Activated CD8-positive, alpha-beta memory T cell treated with anti-CD3 and anti-CD28 coated beads, Interleukin-2, amount 50 U/mL, for 24 hours (primary cell): ENCODE results near the gene ANO10.

Experiments
- DNase-seq: peaks from one replicate; pipeline ENCODE4 v3.0.0-alpha.2; 2020; ENCODE audit errors: extremely low read depth

Gene ANO10

DNA sequence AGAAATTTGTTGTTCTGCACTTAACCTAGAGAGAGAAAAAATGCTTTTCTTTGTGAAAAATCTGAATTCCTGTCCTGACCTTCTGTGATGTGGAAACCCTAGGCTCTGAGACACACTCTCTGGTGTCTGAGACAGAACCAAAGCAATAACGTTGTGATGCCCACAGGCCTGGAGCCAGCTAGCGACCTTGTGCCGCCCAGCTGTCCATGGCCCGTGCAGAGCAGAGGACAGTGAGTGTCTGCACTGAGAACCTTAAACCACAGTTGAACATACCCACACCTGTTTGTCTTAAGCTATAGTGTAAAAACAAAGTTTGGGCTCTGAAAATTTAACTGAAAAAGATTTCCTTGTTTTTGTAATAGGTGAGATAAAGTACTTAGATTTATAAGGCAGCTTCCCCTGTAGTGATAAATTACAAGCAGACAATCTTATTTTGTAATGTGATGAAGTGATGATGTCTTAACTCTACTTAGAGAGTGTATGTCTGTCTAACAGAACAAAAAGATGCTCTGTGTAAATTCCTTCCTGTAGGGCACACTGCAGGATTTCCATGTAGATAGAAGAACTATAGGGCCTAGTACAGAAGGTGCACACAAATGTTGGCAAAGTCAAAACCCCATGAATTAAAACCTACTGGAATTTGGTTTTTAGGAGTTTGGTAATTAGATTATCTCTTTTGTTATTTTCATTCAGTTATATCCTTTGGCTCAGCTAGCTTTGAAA lies 272.8 kb downstream of the ANO10 start:
- DNase-seq: no peak

DNA sequence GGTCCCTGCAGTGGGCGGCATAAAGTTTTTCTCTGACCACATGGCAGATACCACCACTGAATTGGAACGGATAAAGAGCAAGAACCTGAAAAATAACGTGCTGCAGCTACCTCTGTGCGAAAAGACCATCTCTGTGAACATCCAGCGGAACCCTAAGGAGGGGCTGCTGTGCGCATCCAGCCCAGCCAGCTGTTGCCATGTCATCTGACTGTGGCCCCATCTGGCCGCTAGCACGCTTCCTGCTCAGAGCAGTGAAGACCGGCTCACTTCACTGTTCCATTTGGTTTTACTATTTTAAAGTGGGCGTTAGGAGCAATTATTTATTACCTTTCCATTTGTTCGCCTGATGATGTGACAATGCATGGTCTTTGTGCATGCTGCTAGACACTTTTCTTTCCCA lies 273.5 kb downstream of the ANO10 start:
- DNase-seq: no peak

DNA sequence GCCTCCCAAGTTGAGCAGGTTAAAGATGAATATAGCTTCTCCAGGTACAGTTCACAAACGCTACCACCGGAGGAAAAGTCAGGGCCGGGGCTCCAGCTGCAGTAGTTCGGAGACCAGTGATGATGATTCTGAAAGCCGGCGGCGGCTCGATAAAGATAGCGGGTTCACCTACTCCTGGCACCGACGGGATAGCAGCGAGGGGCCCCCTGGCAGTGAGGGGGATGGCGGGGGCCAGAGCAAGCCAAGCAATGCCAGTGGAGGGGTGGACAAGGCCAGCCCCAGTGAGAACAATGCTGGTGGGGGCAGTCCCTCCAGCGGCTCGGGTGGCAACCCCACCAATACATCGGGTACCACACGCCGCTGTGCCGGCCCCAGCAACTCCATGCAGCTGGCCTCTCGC lies 274.0 kb downstream of the ANO10 start:
- no peak for DNase-seq

DNA sequence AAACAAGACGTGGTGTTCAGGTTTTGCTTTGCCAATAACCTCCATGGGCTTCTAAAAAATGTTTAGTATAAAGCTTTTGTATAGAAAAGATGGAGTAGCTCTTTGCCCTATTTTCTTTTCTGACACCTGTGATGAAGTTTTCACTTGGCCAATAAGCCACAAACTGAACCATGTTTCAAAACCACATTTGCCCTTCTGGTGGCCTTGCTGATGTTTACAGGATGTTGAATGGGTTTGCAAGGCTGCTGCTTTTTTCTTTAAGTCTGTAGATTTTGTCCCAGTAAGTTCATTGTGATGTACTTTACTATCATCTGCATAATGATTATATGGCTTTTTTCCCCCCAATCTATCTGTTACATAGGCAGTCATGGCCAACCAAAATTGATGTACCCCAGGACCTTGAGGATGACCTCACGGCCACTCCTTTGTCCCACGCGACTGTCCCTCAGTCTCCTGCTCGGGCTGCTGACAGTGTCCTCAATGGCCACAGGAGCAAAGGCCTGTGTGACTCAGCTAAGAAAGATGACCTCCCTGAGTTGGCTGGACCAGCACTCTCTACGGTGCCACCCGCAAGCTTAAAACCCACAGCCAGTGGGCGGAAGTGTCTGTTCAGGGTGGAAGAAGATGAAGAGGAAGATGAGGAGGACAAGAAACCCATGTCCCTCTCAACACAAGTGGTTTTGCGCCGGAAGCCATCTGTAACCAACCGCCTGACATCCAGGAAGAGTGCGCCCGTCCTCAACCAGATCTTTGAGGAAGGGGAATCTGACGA lies 274.6 kb downstream of the ANO10 start:
- no peak for DNase-seq

DNA sequence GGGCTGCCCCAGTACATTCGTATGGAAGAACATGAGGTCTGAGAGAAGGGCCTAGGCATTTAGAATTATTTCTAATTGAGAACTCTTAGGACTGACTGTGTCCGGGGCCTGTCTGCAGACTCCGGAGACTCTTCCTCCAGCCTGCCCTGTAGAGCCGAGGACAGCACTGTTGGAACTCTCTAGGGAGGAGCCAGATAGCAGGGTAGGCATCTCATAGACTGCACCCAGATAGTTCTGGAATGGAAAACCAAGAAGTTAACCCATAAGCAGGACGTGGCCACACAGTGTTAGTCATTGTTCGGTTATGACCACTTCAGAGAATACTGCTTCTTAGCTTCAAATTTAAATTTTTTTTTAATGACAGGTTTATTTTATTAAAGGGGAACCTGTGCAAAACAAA lies 275.9 kb downstream of the ANO10 start:
- no peak for DNase-seq

DNA sequence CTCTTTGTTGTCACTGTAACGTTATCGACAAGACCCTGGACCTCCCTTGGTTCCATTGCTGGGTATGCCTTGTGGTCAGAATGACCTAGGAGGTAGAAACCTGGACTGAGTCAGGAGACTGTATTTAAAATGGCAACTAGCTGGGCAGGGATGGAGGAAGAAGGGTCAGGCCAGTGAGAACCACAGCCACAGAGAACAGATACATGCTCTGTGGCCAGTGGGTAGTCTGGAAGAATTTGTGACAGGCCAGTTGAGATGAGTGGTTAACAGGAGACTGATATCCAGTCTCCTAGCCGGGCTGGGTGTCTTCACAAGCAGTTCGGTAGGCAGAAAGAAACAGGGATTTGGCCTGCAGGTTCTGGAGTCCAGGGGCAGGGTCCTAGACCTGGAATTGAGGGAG lies 276.6 kb downstream of the ANO10 start:
- no peak for DNase-seq

DNA sequence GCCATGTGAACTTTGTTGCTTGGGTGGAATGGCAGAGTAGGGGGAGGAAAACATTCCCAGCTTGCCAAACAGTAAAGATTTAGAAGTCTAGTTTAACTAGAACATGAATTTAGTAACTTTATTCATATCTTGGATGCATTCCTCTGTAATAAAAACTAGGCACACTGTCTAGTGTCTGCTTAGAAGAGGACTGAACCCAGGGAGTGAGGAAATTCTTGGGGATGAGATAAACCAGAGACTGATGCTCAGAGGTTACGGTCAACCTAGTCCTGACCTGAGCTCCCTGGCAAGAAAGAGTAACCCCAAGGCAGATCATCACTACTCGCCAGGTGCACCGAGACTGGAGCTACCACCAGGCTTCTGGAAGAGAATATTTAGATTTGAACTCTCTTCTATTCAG lies 277.3 kb downstream of the ANO10 start:
- DNase-seq: no peak

DNA sequence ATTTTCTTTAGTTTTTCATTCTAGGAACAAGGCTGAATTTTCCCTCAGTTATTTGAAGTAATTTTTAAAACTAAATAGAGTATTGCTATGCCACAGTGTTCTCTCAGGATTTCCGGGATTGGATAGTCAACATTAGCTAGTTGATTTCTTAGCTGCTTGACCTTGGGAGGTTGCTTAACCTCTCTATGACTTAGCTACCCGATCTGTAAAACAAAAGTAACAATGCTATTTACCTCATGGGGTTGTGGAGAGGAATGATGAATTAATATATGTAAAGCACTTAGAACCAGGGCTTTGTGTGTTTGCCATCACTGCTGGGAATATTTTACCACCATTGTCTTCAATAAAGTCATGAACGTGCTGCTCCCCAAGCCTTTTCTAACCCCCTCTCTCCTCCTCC lies 278.0 kb downstream of the ANO10 start:
- no peak for DNase-seq

DNA sequence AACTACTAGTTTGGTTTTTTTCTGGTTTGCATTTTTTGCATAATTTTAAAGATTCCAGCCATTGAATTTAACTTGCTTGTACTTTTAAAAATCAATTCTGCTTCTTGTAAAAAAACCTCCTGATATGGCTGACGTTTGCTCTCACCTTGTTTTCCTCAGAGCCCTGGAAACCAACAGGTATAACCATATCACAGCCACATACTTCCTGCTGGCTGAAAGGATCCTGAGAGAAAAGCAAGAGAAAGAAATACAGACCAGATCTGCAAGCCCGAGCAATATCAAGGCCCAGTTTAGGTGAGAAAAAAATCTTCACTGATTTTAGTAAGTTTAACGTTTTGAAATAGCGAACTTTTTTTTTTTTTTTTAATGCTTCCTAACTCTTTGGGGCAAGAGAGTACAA lies 278.6 kb downstream of the ANO10 start:
- DNase-seq: no peak

DNA sequence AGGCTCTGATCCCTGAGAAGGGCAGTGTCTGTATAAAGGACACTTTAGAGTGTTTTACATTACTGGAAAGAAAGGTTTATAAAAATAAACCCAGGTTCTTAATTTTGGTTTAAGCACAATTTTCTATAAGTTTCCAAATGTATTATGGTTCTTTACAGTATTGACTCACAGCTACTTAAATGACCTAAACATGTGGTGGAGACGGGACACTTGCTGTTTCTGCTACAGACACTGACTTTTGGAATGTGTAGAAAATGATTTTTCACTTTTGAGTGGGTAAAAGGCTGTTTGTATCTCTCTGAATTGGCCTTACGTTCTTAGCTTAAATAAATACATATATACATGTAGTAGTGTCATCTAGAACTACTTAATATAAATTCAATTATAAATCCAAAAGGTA lies 280.0 kb downstream of the ANO10 start:
- DNase-seq: no peak

DNA sequence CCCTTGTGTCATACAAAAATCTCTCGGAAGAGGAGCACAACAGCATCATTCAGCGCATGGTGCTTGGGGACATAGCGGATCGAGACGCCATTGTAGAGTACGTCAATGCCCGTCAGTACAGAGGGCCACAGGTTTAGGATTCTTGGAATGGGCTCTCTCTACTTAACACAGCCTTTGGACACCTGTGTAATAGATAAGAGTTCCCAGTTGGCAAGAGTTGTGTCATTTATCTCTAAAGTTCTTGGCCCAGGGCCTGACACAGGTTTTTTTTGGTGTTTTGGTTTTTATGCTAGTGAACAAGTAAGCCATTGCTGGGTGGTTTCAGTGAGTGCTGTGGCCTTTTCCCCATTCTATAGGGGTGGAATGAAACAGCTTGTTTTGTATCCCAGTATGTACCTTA lies 281.4 kb downstream of the ANO10 start:
- no peak for DNase-seq

DNA sequence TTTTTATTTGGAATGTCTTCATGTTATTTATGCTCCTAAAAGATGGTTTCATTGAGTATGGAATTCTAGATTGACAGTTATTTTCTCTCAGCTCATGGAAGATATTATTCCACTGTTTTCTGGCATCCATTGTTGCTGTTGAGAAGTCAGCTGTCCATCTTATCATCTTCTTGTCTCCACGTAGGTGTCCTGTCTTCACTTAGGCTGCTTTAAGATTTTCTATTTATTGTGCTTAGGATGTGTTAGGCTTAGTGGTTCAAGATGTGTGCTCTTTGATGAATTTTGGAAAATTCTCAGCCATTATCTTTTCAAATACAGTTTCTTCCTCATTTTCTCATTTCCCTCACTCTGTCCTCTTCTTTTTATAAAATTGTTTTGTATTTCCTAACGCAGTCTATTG lies 283.5 kb downstream of the ANO10 start:
- DNase-seq: no peak

DNA sequence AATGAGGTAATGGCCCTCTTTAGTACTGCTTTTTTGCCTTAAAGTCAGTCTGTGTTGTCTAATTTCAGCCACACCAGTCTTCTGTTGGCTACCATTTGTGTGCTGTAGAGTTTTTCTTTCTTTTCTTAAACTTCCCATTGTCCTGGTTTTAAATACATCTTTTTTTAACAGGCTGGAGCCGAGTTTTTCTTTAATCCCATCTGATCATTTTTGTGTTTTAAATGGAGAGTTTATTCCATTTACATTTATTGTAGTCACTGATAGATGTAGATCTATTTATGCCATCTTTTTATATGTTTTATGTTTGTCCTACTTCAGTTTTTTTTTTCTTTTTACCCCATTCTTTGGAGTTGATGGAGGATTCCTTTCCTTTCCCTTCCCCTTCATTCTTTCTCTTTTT lies 286.0 kb downstream of the ANO10 start:
- DNase-seq: no peak

DNA sequence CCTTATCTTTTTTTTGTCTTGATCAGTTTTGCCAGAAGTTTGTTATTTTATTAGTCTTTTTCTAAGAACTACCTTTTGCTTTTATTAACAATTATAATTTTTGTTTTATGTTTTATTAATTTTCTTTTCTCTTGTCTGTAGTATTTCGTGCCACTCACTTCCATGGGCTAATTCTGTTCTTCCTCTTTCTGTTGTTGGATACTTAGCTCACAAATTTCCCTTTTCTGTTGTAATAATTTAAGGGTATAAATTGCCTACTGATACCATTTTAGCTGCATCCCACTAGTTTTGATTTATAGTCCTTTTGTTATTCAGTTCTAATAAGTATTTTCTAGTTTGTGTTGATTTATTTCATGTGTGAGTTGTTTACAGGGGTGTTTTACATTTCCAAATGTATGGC lies 286.8 kb downstream of the ANO10 start:
- DNase-seq: no peak

DNA sequence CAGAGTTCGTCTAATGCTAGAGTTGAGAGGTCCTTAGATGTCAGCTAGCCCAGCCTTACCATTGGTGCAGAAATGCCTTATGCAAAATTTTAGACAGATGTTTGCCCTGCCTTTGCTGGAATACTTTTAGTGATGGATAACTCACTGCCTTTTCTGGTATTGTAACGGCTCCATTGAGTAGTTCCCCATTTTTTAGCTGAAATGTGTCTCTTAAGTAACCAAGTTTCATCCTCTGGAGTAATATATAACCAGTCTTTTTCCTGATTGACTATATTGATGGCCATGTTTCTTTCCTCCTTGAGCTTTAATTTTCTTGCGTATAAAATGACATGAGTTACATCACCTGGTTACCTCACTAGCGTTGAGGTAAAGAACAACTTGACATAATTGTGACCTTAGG lies 290.4 kb downstream of the ANO10 start:
- DNase-seq: no peak

DNA sequence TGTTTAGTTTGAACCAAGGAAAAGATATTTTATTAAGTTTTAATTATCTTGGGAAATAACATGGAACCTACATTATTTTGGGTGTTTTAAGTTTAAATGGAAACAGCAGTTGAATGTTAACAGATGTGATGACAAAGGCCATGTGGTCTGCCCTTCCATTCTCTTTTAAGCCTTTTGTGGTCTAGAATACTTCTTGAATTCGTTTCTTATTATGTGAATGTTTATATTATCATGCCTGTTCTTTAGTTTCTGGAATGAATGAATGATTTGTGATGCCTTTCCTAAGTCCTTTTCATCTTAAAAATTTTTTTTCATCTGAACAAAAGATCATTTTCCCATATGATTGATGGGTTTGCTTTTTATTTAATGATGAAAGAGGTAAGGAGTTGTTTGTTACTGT lies 290.8 kb downstream of the ANO10 start:
- no peak for DNase-seq

DNA sequence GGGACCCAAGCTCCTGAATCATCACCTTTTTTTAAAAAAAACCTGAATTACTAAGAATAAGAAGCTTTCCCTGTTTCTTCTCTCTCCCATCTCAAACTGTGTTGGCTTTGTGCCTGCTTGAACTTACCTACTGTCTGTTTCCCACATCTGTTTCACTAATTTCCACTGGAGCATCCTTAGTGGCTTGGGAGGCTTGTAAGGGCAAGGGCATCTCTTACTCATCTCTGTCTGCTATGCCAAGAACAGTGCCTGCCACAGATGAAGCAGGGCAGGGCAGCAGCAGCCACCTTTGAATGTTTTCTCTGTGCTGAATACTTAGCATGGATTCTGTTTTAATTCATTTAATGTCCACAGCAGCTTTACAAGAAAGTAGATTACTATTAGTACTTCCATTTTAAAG lies 293.2 kb downstream of the ANO10 start:
- no peak for DNase-seq

DNA sequence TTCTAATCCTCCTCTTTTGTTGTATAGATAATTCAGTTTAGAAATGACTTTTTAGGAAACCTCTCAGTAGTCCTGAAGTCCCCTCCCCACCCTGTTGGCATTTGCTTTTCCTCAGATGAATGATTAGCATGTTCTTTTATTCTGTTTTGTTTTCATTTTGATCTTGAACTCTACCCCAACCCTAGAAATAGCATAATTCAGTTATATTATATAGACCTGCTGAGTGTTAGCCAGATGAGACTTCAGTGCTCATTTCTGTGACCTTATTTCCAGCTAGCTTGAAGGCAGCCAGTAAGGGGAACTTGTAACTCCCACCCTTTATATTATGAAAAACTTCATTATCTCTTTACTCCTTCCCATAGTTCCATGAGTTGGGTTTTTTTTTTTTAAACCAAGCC lies 294.2 kb downstream of the ANO10 start:
- DNase-seq: no peak

DNA sequence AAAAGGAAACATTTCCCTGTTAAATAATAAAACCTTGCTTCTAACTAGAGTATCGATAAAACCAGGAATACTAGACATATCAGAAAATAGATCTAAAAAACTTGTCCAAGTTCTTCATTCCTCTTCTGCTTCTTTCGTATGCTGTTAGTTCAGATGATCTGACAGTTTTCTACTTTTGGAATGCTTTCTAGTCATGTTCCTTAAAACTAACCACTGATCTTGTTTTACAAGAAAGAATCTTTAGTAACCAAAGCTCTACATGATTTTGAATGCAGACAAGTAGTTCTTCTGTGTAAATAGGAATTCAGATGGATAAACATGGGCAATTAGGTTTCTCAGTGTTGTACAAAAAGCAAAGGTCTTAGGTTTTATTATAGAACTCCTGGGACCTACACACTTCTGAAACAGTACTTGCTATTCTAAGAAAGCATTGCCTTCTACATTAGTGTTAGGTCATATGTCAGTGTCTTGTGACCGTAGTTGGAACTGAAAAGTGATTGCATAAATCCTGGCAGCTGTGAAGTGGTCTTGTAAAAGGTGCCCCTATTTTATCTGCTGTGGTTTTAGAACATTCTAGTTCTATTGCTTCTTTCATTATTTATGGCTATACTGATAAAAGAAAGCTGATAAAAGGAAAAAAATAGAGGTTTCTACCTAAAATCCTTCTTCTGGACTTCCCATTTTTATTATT lies 294.8 kb downstream of the ANO10 start:
- DNase-seq: no peak

DNA sequence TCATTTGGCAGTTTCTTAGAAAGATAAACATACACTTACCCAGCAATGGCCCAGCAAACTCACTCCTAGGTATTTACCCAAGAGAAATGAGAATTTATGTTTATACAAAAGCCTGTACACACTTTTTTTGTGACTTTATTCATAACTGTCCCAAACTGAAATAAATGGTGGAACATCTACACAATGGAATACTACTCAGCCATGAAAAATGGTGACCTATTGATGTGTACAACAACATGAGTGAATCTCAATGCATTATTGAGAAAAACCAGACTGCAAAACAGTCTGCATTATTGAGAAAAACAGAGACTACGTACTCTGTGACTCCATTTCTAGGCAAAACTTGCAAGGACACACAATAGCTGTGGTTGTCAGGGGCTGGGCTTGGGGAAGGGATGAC lies 298.3 kb downstream of the ANO10 start:
- DNase-seq: no peak

DNA sequence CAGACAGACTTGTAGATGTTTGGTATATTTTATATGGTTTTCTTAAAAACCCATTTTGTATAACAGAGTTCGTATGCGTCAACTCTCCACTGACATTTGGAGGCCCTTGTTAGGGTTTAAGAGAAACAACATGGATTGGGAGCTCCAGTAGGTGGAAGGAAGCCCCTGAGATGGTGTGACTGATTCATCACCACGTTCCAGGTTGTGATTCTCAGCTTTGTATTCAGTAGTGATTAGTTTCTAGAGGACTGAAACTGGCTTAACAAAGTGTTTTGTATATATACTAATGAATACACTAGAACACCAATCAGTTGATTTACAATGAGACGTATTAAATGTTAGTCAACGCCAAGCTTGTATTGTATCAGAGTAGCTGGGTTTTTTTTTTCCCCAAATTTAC lies 301.5 kb downstream of the ANO10 start:
- no peak for DNase-seq

DNA sequence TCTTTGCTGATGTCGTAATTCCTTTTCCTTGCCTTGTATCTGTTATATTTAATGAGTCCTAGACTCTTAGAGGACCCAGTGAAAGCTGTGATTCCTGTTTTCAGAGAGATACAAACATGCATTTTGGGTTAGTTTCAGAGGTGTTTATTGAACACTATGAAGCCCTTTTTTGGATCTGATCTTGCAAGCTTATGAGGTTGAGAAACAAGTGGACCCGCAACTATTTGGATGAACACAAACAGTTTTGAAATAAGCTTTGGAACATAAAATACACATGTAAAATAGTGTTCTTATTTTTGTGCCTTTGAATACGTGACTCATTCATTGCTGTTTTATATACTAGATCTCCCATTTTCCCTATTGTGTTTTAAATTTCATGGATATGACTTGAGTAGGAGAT lies 302.0 kb downstream of the ANO10 start:
- DNase-seq: no peak

DNA sequence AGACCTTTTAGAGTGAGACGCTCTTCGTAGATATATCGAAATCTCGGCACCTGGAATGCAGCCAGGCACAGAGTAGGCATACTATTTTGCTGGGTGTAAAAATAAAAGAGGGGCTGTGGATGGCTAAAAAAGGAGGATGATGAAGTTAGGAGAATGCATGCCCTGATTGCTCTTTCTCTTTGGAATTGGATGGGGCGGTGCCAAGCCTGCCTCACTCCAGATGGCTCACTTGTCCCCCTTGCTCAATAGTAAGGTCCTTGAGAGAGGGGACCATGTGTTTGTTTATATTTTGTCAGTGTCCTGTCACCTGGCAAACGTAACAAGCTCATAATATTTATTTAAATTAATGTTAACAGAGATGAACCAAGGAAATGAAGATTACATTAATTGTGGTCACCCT lies 302.4 kb downstream of the ANO10 start:
- DNase-seq: no peak
